Natural killer cell (primary cell): ENCODE measurements around the gene RERE. TPM values are rescaled to one million over a fixed set of nuclear protein-coding genes. Genes with fewer than 3 reads are reported as not detected.

Experiments used
- ATAC-seq, 3 donors: fragments of 150-1000 bp in 2 of 3; fragments of 200-7000 bp in 1 of 3; cut with Tn5 transposase; 1 replicate in 1 of 3; 2 replicates in 2 of 3; pipeline ENCODE4 v1.10.0; 2021; ENCODE audit warnings: mild to moderate bottlenecking in 2 of 3, moderate library complexity in 2 of 3
- DNase-seq, 2 donors: peaks; one replicate each; pipeline versions ENCODE4 v3.0.0 to v3.0.0-alpha.2; 2013 to 2021; ENCODE audit warnings: mixed read lengths in 1 of 2
- H3K27ac ChIP-seq: one replicate; pipeline ENCODE4 v1.5.1; 2013; ENCODE audit warnings: mild to moderate bottlenecking, low read length
- H3K27me3 ChIP-seq: one replicate; pipeline ENCODE4 v1.6.1; 2013; ENCODE audit warnings: low read length; ENCODE audit not compliant: control insufficient read depth, insufficient read depth
- H3K36me3 ChIP-seq: one replicate; pipeline ENCODE4 v1.6.1; 2013; ENCODE audit warnings: low read length; ENCODE audit not compliant: control insufficient read depth, insufficient read depth
- H3K4me1 ChIP-seq: one replicate; pipeline ENCODE4 v1.6.1; 2013; ENCODE audit warnings: low read length; ENCODE audit not compliant: control insufficient read depth, insufficient read depth
- H3K4me3 ChIP-seq: one replicate; pipeline ENCODE4 v1.5.1; 2013; ENCODE audit warnings: low read length
- H3K9me3 ChIP-seq: one replicate; pipeline ENCODE4 v1.6.1; 2013; ENCODE audit warnings: low read length; ENCODE audit not compliant: control insufficient read depth, insufficient read depth
- H3K27ac Mint-ChIP-seq, 2 donors: one replicate each; pipeline ENCODE4 v1.8.0; 2022; ENCODE audit warnings: mild to moderate bottlenecking in 2 of 2, mixed read lengths in 2 of 2, moderate library complexity in 1 of 2
- H3K27me3 Mint-ChIP-seq, 2 donors: one replicate each; pipeline ENCODE4 v1.8.0; 2022; ENCODE audit warnings: low read depth in 2 of 2, mixed read lengths in 2 of 2
- H3K36me3 Mint-ChIP-seq: one replicate; pipeline ENCODE4 v1.8.0; 2022; ENCODE audit warnings: mixed read lengths
- H3K4me1 Mint-ChIP-seq, 2 donors: one replicate each; pipeline ENCODE4 v1.8.0; 2022; ENCODE audit warnings: mixed read lengths in 2 of 2
- H3K4me3 Mint-ChIP-seq: one replicate; pipeline ENCODE4 v1.8.0; 2022; ENCODE audit warnings: mild to moderate bottlenecking, moderate library complexity, mixed read lengths
- H3K9me3 Mint-ChIP-seq, 2 donors: one replicate each; pipeline ENCODE4 v1.8.0; 2022; ENCODE audit warnings: mixed read lengths in 2 of 2
- WGBS: methylation state at CpG from one replicate; pipeline ENCODE4 v1.1.7; 2013; ENCODE audit warnings: missing lambda C conversion rate; ENCODE audit not compliant: insufficient coverage; 5-methylcytosine and 5-hydroxymethylcytosine counted together
- intact Hi-C: fragments of 100-400 bp; cut with micrococcal nuclease; formaldehyde crosslinking; loops from one replicate; pipeline ENCODE4 v1.14.2; 2022
- total RNA-seq, 4 donors: library from RNA; stranded (reverse); fragments of 120-200 nt in 1 of 4; gene quantifications; one replicate each; pipeline versions ENCODE4 v1.2.3 to v1.2.4, GENCODE V29; 2013 to 2022
- TF ChIP-seq, protein P1 (sequence below): fragments of 200-600 bp; IDR thresholded peaks from one replicate; pipeline ENCODE4 v1.8.0; 2022; ENCODE audit warnings: antibody characterized with exemption

The RERE gene
- total RNA-seq, 3 donors from 2014 or later (not counting 1 experiment from before 2014, with no cell fraction given) = 67.7 to 76.0 (median 73.0) TPM

DNA sequence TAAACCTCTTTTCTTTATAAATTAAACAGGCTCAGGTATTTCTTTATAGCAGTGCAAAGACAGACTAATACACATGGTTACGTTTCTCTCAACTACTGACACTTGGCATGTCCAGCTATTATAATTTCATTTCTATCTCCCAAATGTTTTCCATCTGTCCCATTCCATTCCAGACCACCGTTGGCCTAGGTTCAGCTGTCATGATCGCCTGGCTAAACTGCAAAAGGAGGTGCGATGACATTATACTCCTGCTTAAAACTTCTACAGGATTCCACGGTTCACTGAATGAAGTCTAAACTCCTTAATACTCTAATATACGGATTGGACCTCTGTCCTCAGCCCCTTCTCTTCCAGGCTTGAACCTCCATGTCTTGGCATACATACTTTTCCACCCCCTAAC, 72.1 kb downstream of the RERE start:
- Mint-ChIP-seq H3K27me3 (no peaks in the 10 kb centered on the region), H3K4me3 (no peak overlapping the region), H3K36me3 (no peaks in the 10 kb centered on the region), H3K4me1 (peaks cover 0 to 6% of the 10 kb centered on the region in 2 donors), H3K9me3 (no peaks in the 10 kb centered on the region), H3K27ac (no peak overlapping the region)
- WGBS = 96% methylated on average over 6 of the region's 6 CpGs
- intact Hi-C loops = no loop called here
- H3K9me3 ChIP-seq = no peaks in the 10 kb centered on the region
- no peaks in the 10 kb centered on the region for H3K27me3 ChIP-seq
- H3K27ac ChIP-seq = no peak overlapping the region
- no peak for DNase-seq
- H3K4me3 ChIP-seq = no peak overlapping the region
- no peaks in the 10 kb centered on the region for H3K4me1 ChIP-seq
- TF ChIP-seq, protein P1, sequence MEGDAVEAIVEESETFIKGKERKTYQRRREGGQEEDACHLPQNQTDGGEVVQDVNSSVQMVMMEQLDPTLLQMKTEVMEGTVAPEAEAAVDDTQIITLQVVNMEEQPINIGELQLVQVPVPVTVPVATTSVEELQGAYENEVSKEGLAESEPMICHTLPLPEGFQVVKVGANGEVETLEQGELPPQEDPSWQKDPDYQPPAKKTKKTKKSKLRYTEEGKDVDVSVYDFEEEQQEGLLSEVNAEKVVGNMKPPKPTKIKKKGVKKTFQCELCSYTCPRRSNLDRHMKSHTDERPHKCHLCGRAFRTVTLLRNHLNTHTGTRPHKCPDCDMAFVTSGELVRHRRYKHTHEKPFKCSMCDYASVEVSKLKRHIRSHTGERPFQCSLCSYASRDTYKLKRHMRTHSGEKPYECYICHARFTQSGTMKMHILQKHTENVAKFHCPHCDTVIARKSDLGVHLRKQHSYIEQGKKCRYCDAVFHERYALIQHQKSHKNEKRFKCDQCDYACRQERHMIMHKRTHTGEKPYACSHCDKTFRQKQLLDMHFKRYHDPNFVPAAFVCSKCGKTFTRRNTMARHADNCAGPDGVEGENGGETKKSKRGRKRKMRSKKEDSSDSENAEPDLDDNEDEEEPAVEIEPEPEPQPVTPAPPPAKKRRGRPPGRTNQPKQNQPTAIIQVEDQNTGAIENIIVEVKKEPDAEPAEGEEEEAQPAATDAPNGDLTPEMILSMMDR = no peak
- H3K36me3 ChIP-seq = no peaks in the 10 kb centered on the region
- no peak for ATAC-seq

DNA sequence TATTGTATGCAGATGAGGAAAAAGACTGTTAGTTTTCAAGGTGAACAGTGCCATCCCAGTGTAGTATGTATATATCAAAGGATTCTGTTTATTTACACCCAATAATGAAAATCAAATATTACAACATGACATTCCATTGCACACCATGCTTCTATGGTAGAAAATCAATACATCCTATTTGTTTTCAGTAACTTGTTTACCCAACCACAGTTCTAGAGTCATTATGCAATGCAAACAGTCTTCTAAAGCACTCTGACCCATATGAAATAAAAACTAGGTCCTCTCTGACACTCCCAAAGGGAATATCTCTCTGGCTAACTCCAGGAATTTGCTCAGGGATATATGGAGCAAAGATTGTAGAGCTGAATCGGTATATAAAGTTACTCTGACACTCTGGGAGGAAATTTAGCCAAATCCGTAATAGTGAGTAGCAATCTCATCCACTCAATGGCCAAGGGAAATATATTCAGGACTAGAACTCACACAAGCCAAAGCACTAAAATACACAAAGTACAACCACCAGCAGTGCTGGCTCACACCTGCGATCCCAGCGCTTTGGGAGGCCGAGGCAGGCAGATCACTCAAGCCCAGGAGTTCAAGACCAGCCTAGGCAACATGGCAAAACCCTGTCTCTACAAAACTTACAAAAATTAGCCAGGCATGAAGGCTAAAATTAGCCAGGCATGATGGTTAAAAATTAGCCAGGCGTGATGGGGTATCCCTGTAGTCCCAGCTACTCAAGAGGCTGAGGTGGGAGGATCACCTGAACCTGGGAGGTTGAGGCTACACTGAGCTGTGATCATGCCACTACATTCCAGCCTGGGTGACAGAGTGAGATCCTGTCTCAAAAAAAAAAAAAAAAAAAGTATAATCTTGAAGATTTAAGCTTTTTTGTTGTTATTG, 75.2 kb downstream of the RERE start:
- H3K27me3 ChIP-seq = no peaks in the 10 kb centered on the region
- peaks cover 5% of the 10 kb centered on the region for H3K9me3 ChIP-seq
- Mint-ChIP-seq H3K36me3 (peaks cover 7% of the 10 kb centered on the region), H3K9me3 (peaks cover 3% of the 10 kb centered on the region in 2 donors), H3K4me3 (no peak overlapping the region), H3K27ac (no peak overlapping the region), H3K27me3 (no peaks in the 10 kb centered on the region), H3K4me1 (peaks cover 0 to 16% of the 10 kb centered on the region in 2 donors)
- no peaks in the 10 kb centered on the region for H3K4me1 ChIP-seq
- TF ChIP-seq, protein P1 = no peak
- ATAC-seq (no peak), DNase-seq (no peak)
- intact Hi-C loops = no loop called here
- WGBS = 95% methylated on average over 6 of the region's 6 CpGs
- no peaks in the 10 kb centered on the region for H3K36me3 ChIP-seq
- H3K4me3 ChIP-seq = no peak overlapping the region
- H3K27ac ChIP-seq = no peak overlapping the region

DNA sequence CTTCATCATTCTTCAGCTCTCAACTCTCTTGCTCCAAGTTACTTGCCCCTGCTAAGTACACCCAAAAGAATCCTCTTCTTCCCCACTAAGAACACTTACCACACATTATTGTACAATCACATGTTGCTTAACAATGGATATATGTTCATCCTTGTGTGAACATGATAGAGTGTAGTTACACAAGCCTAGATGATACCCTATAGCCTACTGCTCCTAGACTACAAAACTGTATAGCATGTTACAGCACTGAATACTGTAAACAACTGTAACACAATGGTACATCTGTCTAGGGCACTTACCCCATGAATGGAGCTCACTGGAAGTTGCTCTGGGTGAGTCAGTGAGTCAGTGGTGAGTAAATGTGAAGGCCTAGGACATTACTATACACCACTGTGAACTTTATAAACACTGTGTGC, 77.4 kb downstream of the RERE start:
- peaks cover 7% of the 10 kb centered on the region for H3K36me3 Mint-ChIP-seq
- peaks cover 3% of the 10 kb centered on the region in 2 donors for H3K9me3 Mint-ChIP-seq
- H3K36me3 ChIP-seq = no peaks in the 10 kb centered on the region
- no peak overlapping the region for H3K27ac Mint-ChIP-seq
- DNase-seq (no peak), ATAC-seq (no peak)
- no peak overlapping the region for H3K4me3 ChIP-seq
- TF ChIP-seq, protein P1 = no peak
- H3K4me1 ChIP-seq = no peaks in the 10 kb centered on the region
- H3K27me3 ChIP-seq = no peaks in the 10 kb centered on the region
- H3K4me1 Mint-ChIP-seq = peaks cover 4 to 16% of the 10 kb centered on the region in 2 donors
- H3K9me3 ChIP-seq = peaks cover 5% of the 10 kb centered on the region
- intact Hi-C loops = no loop called here
- H3K4me3 Mint-ChIP-seq = no peak overlapping the region
- no peaks in the 10 kb centered on the region for H3K27me3 Mint-ChIP-seq
- no peak overlapping the region for H3K27ac ChIP-seq
